Ovary (tissue), 10 donors: Measurements from ENCODE around the gene GCC2. TPM values are rescaled to one million over a fixed set of nuclear protein-coding genes. Genes with fewer than 3 reads are reported as not detected.

Experiments
- DNase-seq, 5 donors: peaks; one replicate each; pipeline ENCODE4 v3.0.0-alpha.2; 2019 to 2020
- H3K27ac ChIP-seq, 2 donors: fragments of 200-600 bp; one replicate each; pipeline versions ENCODE4 v1.5.1 to v1.8.0; 2019 to 2022
- H3K27me3 ChIP-seq: fragments of 200-600 bp; one replicate; pipeline ENCODE4 v1.8.0; 2022
- H3K36me3 ChIP-seq: fragments of 200-600 bp; sonication (generic); one replicate; pipeline ENCODE4 v1.5.1; 2019
- H3K4me1 ChIP-seq: one replicate; pipeline ENCODE4 v1.8.1; 2013; ENCODE audit warnings: mild to moderate bottlenecking, moderate library complexity; ENCODE audit not compliant: insufficient read depth
- H3K4me3 ChIP-seq: fragments of 200-600 bp; sonication (generic); one replicate; pipeline ENCODE4 v1.5.1; 2017
- H3K9me3 ChIP-seq, 2 donors: fragments of 200-600 bp in 1 of 2; sonication (generic) in 1 of 2; one replicate each; pipeline versions ENCODE4 v1.5.1 to v1.8.1; 2013 to 2019; ENCODE audit warnings: mild to moderate bottlenecking in 1 of 2, moderate library complexity in 1 of 2
- CTCF ChIP-seq, 3 donors: fragments of 450-650 bp in 2 of 3; fragments of 200-600 bp in 1 of 3; IDR thresholded peaks; one replicate each; pipeline versions ENCODE4 v1.5.1 to v1.8.0; 2016 to 2022; ENCODE audit warnings: antibody characterized with exemption in 3 of 3, mild to moderate bottlenecking in 1 of 3
- EP300 ChIP-seq: sonication (generic); formaldehyde crosslinking; IDR thresholded peaks from one replicate; pipeline ENCODE4 v1.6.1; 2017; ENCODE audit warnings: antibody characterized with exemption
- POLR2A ChIP-seq: fragments of 450-650 bp; IDR thresholded peaks from one replicate; pipeline ENCODE4 v1.6.1; 2017; ENCODE audit warnings: antibody characterized with exemption, mild to moderate bottlenecking, moderate library complexity
- WGBS, 3 donors: extraction: QIAGEN DNeasy Blood & Tissue Kit in 1 of 3; methylation state at CpG; one replicate each; pipeline versions ENCODE4 v1.1.5 to v1.1.7; 2013 to 2017; 5-methylcytosine and 5-hydroxymethylcytosine counted together
- intact Hi-C, 4 donors: fragments of 100-400 bp; cut with DNase I; formaldehyde crosslinking; loops; one replicate each; pipeline versions ENCODE4 v1.11.0 to v1.15.1; 2022 to 2023
- long read RNA-seq, 3 donors: library from polyadenylated mRNA in 2 of 3; unstranded in 2 of 3; transcript quantifications; one replicate each; pipeline ENCODE4 v2.0.0 and lab custom pipeline, GENCODE V29; 2021 to 2026
- polyA plus RNA-seq, 2 donors: library from polyadenylated mRNA; stranded (reverse); fragments of 200-250 nt in 1 of 2; fragments of 350-450 nt in 1 of 2; fragmentation: Illumina TruSeq in 1 of 2; extraction: RNeasy Lipid Tissue Mini Kit (QIAGEN cat#74804) in 1 of 2; gene quantifications; one replicate each; pipeline ENCODE4 v1.2.3, GENCODE V29; 2013 to 2014
- total RNA-seq, 7 donors: library from RNA; depleted of rRNA in 2 of 7; stranded (reverse); fragments of >200 nt in 2 of 7; fragmentation: NEBNext Ultra II Directional in 3 of 7; extraction: Animal tissue kit (Norgen Biotek cat#: 25700) in 3 of 7; gene quantifications; one replicate each; pipeline versions ENCODE4 v1.1.0 to v1.2.4, GENCODE V29; 2016 to 2023
- donor health status: DM: no; HTN: no; CAD: no; lungs with moderate emphysema.
- donor health status: DM: no; HTN: no; CAD: no.
- donor health status: Bipolar disorder and iron deficiency.
- donor health status: DM: yes; HTN: yes; CAD: no.
- donor health status: DM: no; HTN: no; CAD: no.
- donor health status: DM: yes; HTN: yes; CAD: no.

Gene GCC2
- total RNA-seq = 10 to 100 TPM; 34.2 to 53.0 (median 44.5) TPM
- 10 to 100 TPM; 14.9 to 30.0 TPM for polyA plus RNA-seq
- long read RNA-seq, donor 1, transcript GCC2-203 (6 exons, 786 nt) = major isoform, 6 of 81 reads
- long read RNA-seq, donor 1, partial matches to known transcripts = 69 of 81 reads
- long read RNA-seq, donor 1, other reads (novel, unspliced or antisense) = 6 of 81 reads
- long read RNA-seq, donor 2, full-length matches to known transcripts = 3 of 13 reads
- long read RNA-seq, donor 2, partial matches to known transcripts = 10 of 13 reads
- long read RNA-seq, donor 2, other reads (novel, unspliced or antisense) = 0 of 13 reads
- long read RNA-seq, donor 3, full-length matches to known transcripts = 15 of 29 reads
- long read RNA-seq, donor 3, partial matches to known transcripts = 8 of 29 reads
- long read RNA-seq, donor 3, other reads (novel, unspliced or antisense) = 6 of 29 reads

- Histone ChIP-seq H3K4me1 (no peaks in the 10 kb centered on the region), H3K36me3 (no peaks in the 10 kb centered on the region), H3K27ac (peak within 1 kb of the TSS; percentile 62 to 73), H3K27me3 (no peaks in the 10 kb centered on the region), H3K9me3 (no peaks in the 10 kb centered on the region), H3K4me3 (peak within 1 kb of the TSS; percentile 78)
- intact Hi-C loops = no loop called here
- DNase-seq = peak; percentile 93 to 98 (median 96)
- 1 to 2% (median 1%) methylated on average over 40 to 55 of the region's 55 CpGs for WGBS, 3 donors
- TF ChIP-seq POLR2A (peak; percentile 91), CTCF (IDR thresholded peaks at IDR 0.05) (no peak), EP300 (peak; percentile 33)
These were observed at the start of gene GCC2 for GRCh38 chr2:108448678-108449409. TSS of gene GCC2 (plus strand) at chr2:108449206. CDS start at chr2:108449275, 69 bp downstream.

GRCh38 chr2:108399479-108399878 is 49.5 kb upstream of the GCC2 start:
- DNase-seq = no peak
- intact Hi-C loops = no loop called here
- 96 to 100% (median 98%) methylated on average over 2 of the region's 2 CpGs for whole genome bisulfite sequencing, 3 donors
- H3K9me3 ChIP-seq = peaks cover 0 to 6% of the 10 kb centered on the region in 2 donors
- no peak overlapping the region for H3K4me3 ChIP-seq
- H3K4me1 ChIP-seq = no peaks in the 10 kb centered on the region
- no peaks in the 10 kb centered on the region for H3K36me3 ChIP-seq
- H3K27ac ChIP-seq = no peak overlapping the region
- TF ChIP-seq CTCF (IDR thresholded peaks at IDR 0.05) (no peak), POLR2A (no peak), EP300 (no peak)
- no peaks in the 10 kb centered on the region for H3K27me3 ChIP-seq

- 53 to 69% (median 66%) methylated on average over 3 of the region's 3 CpGs for WGBS, 3 donors
These were observed 47.2 kb upstream of the GCC2 start for GRCh38 chr2:108401800-108402199.

More at GRCh38 chr2:108401800-108402199, 47.2 kb upstream of the GCC2 start:
- Histone ChIP-seq H3K9me3 (peaks cover 0 to 6% of the 10 kb centered on the region in 2 donors), H3K4me3 (no peak overlapping the region), H3K27me3 (no peaks in the 10 kb centered on the region), H3K4me1 (no peaks in the 10 kb centered on the region), H3K36me3 (no peaks in the 10 kb centered on the region), H3K27ac (no peak overlapping the region)
- DNase-seq = no peak
- TF ChIP-seq CTCF (IDR thresholded peaks at IDR 0.05) (no peak), EP300 (no peak), POLR2A (no peak)
- intact Hi-C loops = no loop called here
